Neutrophil (primary cell): ENCODE results near the gene HJURP.

Source experiments
- H3K27ac ChIP-seq: fragments of 200-600 bp; sonication (generic); 2 replicates; pipeline ENCODE4 v1.5.1; 2016; ENCODE audit warnings: mild to moderate bottlenecking, moderate library complexity
- H3K27me3 ChIP-seq: fragments of 200-600 bp; sonication (generic); 2 replicates; pipeline ENCODE4 v1.6.0; 2016; ENCODE audit warnings: mild to moderate bottlenecking
- H3K36me3 ChIP-seq: fragments of 200-600 bp; sonication (generic); 2 replicates; pipeline ENCODE4 v1.5.1; 2017
- H3K4me1 ChIP-seq, 2 experiments: fragments of 200-600 bp in 1 of 2; sonication (generic) in 1 of 2; 1 replicate in 1 of 2; 2 replicates in 1 of 2; pipeline versions ENCODE4 v1.5.1 to v1.6.1; 2013 to 2016; ENCODE audit warnings: low read depth in 1 of 2, low read length in 1 of 2, mild to moderate bottlenecking in 1 of 2, moderate library complexity in 1 of 2; ENCODE audit not compliant: control insufficient read depth in 1 of 2, insufficient read depth in 1 of 2
- H3K4me3 ChIP-seq, 2 experiments: fragments of 200-600 bp in 1 of 2; sonication (generic) in 1 of 2; 1 replicate in 1 of 2; 2 replicates in 1 of 2; pipeline ENCODE4 v1.5.1; 2013 to 2016; ENCODE audit warnings: low read depth in 1 of 2, low read length in 1 of 2, mild to moderate bottlenecking in 1 of 2, moderate library complexity in 1 of 2
- H3K9me3 ChIP-seq: fragments of 200-600 bp; sonication (generic); 2 replicates; pipeline ENCODE4 v1.5.1; 2016
- TF ChIP-seq, protein P1 (sequence below): fragments of 200-600 bp; sonication (generic); IDR thresholded peaks from 2 replicates; pipeline ENCODE4 v1.5.1; 2016; ENCODE audit warnings: antibody characterized with exemption

Gene HJURP

DNA sequence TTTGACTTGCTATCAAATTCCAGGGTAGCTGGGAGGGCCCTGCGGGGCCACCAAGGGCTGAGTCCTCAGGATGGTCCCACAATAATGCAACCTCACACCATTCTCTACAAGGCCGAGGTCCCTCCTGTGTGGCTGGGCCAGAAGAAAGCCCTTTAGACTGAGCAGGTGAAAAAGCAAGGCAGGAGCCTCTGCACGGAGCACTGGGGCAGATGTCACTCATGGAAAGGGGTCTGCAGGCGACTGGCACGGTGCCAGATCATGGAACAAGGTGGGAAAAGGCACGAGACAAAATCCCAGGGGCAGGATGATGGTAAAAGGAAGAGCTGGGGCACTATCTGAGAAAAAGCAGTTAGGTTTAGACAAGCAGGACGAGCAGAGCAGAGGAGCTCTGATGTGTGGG is 16.1 kb downstream of the HJURP start:
- Histone ChIP-seq H3K27me3 (no peaks in the 10 kb centered on the region), H3K9me3 (no peaks in the 10 kb centered on the region), H3K4me3 (no peak overlapping the region), H3K4me1 (no peaks in the 10 kb centered on the region), H3K27ac (no peak overlapping the region), H3K36me3 (peaks cover 94% of the 10 kb centered on the region)
- TF ChIP-seq, protein P1, sequence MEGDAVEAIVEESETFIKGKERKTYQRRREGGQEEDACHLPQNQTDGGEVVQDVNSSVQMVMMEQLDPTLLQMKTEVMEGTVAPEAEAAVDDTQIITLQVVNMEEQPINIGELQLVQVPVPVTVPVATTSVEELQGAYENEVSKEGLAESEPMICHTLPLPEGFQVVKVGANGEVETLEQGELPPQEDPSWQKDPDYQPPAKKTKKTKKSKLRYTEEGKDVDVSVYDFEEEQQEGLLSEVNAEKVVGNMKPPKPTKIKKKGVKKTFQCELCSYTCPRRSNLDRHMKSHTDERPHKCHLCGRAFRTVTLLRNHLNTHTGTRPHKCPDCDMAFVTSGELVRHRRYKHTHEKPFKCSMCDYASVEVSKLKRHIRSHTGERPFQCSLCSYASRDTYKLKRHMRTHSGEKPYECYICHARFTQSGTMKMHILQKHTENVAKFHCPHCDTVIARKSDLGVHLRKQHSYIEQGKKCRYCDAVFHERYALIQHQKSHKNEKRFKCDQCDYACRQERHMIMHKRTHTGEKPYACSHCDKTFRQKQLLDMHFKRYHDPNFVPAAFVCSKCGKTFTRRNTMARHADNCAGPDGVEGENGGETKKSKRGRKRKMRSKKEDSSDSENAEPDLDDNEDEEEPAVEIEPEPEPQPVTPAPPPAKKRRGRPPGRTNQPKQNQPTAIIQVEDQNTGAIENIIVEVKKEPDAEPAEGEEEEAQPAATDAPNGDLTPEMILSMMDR: no peak

DNA sequence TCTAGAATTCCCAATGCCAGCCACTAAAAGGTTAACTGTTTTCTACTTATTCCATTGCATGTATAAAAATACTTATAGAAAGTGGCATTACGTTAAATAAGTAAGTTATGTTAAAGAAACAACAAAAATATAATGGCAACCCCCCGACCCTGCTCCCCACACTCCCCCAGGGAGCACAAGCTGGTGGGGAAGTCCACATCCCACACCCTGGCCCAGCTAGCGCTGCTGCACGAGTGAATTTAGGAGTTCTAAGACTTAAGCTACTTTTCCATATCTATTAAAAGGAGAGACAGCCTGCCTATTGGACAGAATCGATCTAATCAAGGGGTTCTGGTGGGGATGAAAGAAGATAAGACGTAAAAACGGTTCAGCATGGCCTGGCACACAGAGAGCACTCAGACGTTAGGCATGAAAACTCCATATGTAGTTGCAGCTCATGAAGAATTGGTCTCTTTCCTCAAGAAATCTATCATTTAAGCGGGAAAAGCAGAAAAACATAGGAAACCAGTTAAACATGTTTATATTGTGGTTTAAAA is 16.6 kb downstream of the HJURP start:
- Histone ChIP-seq H3K9me3 (no peaks in the 10 kb centered on the region), H3K27me3 (no peaks in the 10 kb centered on the region), H3K36me3 (peaks cover 94% of the 10 kb centered on the region), H3K4me3 (no peak overlapping the region), H3K27ac (no peak overlapping the region), H3K4me1 (no peaks in the 10 kb centered on the region)
- TF ChIP-seq, protein P1: no peak

DNA sequence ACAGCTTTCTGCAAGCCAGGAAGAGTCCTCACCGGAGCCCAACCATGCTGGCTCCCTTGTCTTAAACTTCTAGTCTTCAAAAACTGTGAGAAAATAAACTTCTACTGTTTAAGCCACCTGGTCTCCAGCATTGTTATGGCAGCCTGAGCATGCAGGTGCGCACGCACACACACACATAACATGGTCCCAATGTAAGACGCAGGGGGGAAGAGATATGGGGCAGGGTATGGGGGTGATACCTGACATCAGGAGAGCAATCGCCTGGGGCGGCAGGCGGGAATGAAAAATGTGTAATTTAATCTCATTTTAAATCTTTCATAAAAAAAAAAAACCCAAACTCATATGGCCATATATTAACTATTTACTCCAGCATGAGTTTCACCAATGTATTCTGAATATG is 18.0 kb downstream of the HJURP start:
- Histone ChIP-seq H3K27me3 (no peaks in the 10 kb centered on the region), H3K4me1 (no peaks in the 10 kb centered on the region), H3K4me3 (no peak overlapping the region), H3K27ac (no peak overlapping the region), H3K36me3 (peaks cover 87% of the 10 kb centered on the region), H3K9me3 (no peaks in the 10 kb centered on the region)
- TF ChIP-seq, protein P1: no peak

DNA sequence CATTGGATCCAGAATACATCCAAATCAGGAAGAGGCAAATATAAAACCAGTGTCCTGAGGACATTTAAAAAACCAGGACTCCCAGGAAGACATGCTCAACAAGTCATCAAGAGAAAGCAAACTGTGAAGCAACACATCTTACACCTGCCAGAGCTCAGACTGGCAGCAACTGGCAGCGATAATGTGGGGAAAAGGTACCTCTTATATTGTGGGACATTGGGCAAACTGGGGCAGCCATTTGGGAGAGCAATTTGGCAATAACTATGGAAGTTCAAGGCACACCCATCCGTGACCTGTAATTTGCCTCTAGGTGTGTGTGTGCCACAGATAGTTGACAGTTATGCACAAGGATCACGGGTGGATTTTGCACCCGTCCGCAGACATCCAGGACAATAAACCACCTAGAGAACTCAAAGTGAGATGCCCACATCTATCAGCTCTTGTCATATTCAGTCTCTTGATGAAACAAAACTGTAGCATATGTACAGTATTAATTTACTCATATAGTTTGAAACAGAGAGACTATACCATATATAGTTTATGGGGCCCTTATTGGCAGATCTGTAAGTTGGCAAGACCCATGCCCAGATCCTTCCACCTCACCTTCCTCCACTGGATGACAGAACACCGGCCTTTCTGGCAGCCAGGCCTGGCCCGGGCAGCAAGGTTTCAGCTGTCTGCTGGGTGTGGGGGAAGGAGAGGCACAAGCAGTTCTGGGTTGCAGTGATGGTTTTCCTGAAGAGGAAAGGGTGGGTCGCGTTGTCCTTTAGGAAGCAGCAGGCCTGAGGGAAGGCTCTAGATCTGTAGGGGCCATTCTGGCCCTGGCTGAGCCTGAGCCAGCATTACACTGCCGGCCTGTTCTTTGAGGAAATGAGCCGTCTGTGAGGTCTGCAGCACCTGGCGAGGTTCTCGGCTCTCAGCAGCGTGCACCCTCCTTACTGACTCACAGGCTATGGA is 18.8 kb downstream of the HJURP start:
- H3K4me3 ChIP-seq: no peak overlapping the region
- peaks cover 80% of the 10 kb centered on the region for H3K36me3 ChIP-seq
- TF ChIP-seq, protein P1: no peak
- no peak overlapping the region for H3K27ac ChIP-seq
- H3K27me3 ChIP-seq: no peaks in the 10 kb centered on the region
- H3K4me1 ChIP-seq: no peaks in the 10 kb centered on the region
- H3K9me3 ChIP-seq: no peaks in the 10 kb centered on the region

DNA sequence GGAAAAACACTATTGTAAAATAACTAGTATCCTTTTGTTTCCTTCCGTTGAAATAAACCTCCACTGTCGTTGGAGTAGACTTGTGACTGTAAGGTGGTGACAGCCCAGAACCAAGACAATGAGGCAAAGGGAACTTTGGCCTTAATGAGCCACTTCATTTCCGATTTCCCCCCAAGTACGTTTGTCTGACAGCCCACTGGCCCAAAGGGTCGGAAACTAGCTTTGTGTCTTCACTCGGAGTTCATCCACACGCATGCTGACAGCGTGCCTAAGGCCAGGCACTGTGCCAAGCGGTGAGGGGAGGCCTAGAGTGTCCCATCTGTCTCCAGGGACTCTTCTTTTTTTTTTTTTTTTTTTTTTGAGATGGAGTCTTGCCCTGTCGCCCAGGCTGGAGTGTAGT is 21.0 kb downstream of the HJURP start:
- TF ChIP-seq, protein P1: no peak
- H3K36me3 ChIP-seq: peaks cover 59% of the 10 kb centered on the region
- no peaks in the 10 kb centered on the region for H3K4me1 ChIP-seq
- no peak overlapping the region for H3K27ac ChIP-seq
- no peaks in the 10 kb centered on the region for H3K9me3 ChIP-seq
- no peaks in the 10 kb centered on the region for H3K27me3 ChIP-seq
- H3K4me3 ChIP-seq: no peak overlapping the region
